GM12874 (cell line): Measurements from ENCODE around the gene METTL13.

Experiments
- TF ChIP-seq, protein P1 (sequence below): IDR thresholded peaks from 2 replicates; pipeline ENCODE4 v1.5.1; 2011; ENCODE audit warnings: low read depth, mild to moderate bottlenecking, control low read depth, low read length, moderate library complexity; ENCODE audit not compliant: insufficient read depth

Gene METTL13

DNA sequence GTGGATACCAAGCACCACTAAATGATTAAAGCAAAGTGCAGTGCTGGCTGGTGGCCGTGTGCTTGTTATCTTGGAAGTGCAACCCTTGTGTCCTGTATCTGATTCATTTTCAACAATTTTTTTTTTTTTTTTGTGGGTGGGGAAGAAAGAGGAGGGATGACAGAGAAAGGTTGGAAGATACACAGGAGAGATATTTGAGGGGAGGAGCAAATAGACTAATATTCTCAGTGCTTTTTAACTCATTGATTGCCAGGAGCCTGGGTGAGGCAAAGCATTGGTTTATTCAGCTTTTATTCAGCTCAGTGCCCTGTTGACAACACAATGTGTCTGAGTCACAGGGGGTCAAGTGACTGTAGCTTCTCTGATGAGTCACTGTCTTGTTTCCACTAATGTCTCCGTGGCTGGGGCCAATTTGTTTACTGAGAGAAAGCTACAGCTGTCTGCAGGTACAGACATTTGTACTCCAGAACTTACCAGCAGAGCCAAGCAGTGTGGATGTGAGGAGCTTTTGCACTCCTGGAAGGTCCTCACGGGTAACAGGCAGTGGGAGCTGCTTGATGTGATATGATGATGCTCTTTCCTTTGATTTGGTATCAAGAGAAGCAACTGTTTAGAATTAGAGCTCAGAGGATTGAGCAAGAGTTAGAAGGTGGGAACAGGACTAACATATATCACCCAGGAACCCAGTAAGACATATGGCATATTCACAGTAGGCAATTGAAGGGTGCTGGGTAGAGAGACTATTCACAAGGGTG lies 36.2 kb downstream of the METTL13 start:
- TF ChIP-seq, protein P1, sequence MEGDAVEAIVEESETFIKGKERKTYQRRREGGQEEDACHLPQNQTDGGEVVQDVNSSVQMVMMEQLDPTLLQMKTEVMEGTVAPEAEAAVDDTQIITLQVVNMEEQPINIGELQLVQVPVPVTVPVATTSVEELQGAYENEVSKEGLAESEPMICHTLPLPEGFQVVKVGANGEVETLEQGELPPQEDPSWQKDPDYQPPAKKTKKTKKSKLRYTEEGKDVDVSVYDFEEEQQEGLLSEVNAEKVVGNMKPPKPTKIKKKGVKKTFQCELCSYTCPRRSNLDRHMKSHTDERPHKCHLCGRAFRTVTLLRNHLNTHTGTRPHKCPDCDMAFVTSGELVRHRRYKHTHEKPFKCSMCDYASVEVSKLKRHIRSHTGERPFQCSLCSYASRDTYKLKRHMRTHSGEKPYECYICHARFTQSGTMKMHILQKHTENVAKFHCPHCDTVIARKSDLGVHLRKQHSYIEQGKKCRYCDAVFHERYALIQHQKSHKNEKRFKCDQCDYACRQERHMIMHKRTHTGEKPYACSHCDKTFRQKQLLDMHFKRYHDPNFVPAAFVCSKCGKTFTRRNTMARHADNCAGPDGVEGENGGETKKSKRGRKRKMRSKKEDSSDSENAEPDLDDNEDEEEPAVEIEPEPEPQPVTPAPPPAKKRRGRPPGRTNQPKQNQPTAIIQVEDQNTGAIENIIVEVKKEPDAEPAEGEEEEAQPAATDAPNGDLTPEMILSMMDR: no peak

DNA sequence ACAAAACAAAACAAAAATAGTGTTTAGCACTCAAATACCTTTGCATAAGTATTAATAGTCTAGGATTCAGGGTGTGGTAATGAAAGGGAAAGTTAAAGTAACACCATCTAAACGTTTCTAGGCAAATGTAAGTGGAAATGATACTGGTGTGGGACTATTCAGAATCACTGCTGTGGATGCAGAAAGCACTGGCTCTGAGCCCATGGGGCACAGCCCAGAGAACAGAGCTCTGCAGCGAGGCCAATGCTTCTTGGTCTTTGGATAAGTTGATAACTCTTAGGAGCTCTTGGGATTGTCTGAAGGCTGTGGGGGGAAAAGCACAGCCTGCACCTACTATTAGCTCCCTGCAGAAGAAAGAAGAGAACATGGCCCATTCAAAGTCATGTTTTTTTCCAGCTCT lies 38.5 kb downstream of the METTL13 start:
- TF ChIP-seq, protein P1: no peak

DNA sequence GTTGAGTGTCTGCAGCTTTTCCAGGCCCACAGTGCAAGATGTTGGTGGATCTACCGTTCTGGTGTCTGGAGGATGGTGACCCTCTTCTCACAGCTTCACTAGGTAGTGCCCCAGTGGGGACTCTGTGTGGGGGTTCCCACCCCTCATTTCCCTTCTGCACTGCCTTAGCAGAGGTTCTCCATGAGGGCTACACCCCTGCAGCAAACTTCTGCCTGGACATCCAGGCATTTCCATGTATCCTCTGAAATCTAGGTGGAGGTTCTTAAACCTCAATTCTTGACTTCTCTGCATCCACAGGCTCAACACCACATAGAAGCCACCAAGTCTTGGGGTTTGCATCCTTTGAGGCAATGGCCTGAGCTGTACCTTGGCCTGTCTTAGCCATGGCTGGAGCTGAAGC lies 45.5 kb downstream of the METTL13 start:
- TF ChIP-seq, protein P1: no peak

DNA sequence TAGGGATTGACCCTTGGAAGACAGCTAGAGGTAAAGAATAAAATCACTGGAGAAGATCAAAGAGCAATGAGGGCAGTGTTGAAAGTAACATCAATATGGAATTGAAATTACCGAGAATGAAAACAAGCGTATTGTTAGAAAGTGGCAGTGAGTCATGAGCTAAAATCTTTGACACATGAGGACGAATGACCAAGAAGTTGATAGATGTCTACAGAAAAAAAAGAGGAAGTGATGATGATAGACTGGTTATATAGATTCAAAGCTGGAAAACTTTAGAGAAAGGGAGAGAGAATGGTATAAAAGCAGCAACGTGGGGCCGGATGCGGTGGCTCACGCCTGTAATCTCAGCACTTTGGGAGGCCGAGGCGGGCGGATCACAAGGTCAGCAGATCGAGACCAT lies 47.3 kb downstream of the METTL13 start:
- TF ChIP-seq, protein P1: no peak

DNA sequence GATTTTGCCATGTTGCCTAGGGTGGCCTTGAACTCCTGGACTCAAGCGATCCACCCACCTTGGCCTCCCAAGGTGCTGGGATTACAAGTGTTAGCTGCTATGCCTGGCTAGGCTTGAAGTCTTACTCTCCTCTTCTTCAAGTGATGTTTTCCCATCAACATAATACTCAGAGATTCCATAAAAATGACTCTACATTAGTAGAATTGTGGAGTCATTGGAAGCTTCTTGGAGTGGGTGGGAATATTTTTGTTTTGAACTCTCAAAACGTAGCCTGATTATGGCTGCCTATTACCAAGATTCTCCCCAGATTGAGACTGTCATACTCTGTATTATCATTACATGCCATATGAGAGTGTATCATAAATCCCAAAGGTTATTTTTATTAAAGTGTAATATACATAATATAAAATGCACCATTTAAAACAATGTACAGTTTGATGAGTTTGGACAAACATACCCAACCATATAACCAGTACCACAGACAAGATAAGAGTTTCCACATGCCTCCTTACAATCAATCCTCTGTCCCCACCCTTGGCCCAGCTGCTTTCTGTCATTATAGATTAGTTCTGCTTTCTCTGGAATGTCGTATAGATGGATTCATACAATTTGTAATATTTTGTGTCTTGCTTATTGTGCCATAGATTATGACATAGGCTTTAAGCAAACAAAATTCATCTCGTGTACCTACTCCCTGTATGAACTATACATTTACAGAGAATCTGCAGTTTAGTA lies 51.8 kb downstream of the METTL13 start:
- TF ChIP-seq, protein P1: no peak

DNA sequence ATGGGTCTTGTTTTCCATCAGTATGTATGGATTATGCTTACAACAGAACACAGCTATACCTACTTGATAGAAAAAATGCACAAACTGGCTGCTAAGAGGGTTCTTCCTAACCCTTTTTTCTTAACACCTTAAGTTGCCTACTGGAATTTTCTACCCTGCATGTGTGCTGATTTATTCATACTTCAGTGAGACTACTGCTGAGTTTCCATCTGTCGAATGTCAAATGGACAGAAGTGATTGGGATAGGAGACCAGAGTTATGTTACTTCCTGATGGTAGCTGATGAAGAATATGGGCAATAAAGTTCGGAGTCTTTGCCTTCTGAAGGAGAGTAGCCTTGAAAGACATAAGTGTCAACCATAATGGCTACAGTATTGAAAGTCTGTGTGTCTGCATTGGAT lies 53.4 kb downstream of the METTL13 start:
- TF ChIP-seq, protein P1: no peak

DNA sequence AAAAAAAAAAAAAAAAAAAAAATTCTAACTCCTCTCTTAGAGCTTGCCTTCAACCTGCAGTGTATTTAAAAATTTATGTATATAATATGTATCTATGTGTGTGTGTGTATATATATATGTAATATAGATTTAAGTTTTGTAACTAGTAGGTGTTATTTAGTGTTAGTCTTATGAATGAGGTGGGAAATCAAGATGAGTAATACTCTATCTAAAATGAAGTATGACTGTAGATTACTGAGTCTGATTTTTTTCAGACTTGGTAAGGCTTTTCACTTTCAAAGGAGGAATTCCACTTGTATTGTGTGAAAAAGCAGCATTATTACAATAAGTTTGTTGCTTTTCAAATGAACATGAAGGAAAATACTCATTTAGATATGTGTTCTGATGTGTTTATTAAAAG lies 54.4 kb downstream of the METTL13 start:
- TF ChIP-seq, protein P1: no peak
